ENCODE data around the gene TEPSIN. TPM values are rescaled to one million over a fixed set of nuclear protein-coding genes. Genes with fewer than 3 reads are reported as not detected.

TEPSIN gene
- total and polyA plus RNA-seq, 2 of the 8 experiments (the other 6 are each of a cell fraction or from before 2014, with no cell fraction given): 22.9 to 28.0 TPM

GRCh38 chr17:81261582-81262336 is 22.9 kb upstream of the TEPSIN start:
- H3K23me2 ChIP-seq (ENCODE audit: low read depth, low read length): no peaks in the 10 kb centered on the region
- H3K9ac ChIP-seq (replicated peaks in 1 of 4; ENCODE audit: extremely low read depth in 1 of 4, low read depth in 3 of 4, low read length in 3 of 4): no peak overlapping the region
- no peaks in the 10 kb centered on the region for H3K9me3 ChIP-seq (ENCODE audit: insufficient read depth in 2 of 2, low read depth in 1 of 2, low read length in 1 of 2)
- TF ChIP-seq RAD21 (IDR thresholded peaks at IDR 0.05 in 1 of 2, conservative IDR thresholded peaks at IDR 0.05 in 1 of 2; ENCODE audit: low read depth in 2 of 2, low read length in 2 of 2) (no peak), SP4 (IDR thresholded peaks at IDR 0.05; ENCODE audit: low read length) (no peak), FOSL1 (IDR thresholded peaks at IDR 0.05; ENCODE audit: insufficient read depth, low read depth, low read length) (no peak), CHD1 (IDR thresholded peaks at IDR 0.05; ENCODE audit: low read depth, low read length) (no peak), EP300 (IDR thresholded peaks at IDR 0.05; ENCODE audit: borderline replicate concordance in 1 of 2, low read depth in 2 of 2, low read length in 2 of 2) (no peak)
- no peaks in the 10 kb centered on the region for H3K4me1 ChIP-seq (replicated peaks in 1 of 4; ENCODE audit: control insufficient read depth in 3 of 4, insufficient read depth in 4 of 4, low read length in 3 of 4)
- no peak overlapping the region for H4K91ac ChIP-seq (replicated peaks; ENCODE audit: insufficient read length, low read length)
- no peak overlapping the region for H2BK15ac ChIP-seq (ENCODE audit: low read length)
- no peak for FAIRE-seq
- H2AK5ac ChIP-seq (ENCODE audit: low read depth, low read length): no peak overlapping the region
- ChIA-PET POLR2A (ENCODE audit: partially characterized antibody) (interaction anchor here (0.7 to 1.4 kb wide), 3 partner anchors 9 to 252 kb away, joined by 3 to 4 read pairs (median 3); no protein-coding TSS in a partner anchor), CTCF (ENCODE audit: partially characterized antibody) (interaction anchor here (0.9 to 2.2 kb wide), 8 partner anchors 9 to 276 kb away, joined by 3 to 8 read pairs (median 3); no protein-coding TSS in a partner anchor)
- H4K5ac ChIP-seq (ENCODE audit: insufficient read length, low read depth, low read length): no peak overlapping the region
- H3K79me1 ChIP-seq (ENCODE audit: low read depth, low read length): peaks cover 5% of the 10 kb centered on the region; the same call in 1 of the 2 replicates
- H2BK20ac ChIP-seq (ENCODE audit: low read length): no peak overlapping the region
- H2BK5ac ChIP-seq (ENCODE audit: low read depth, low read length): no peak overlapping the region
- H2AFZ ChIP-seq (ENCODE audit: low read length): no peak overlapping the region
- H3K56ac ChIP-seq (replicated peaks; ENCODE audit: insufficient read length, low read depth, low read length): no peak overlapping the region
- H3K36me3 ChIP-seq (ENCODE audit: control insufficient read depth in 2 of 4, insufficient read depth in 4 of 4, low read length in 3 of 4): peaks cover 0 to 7% (median 4%) of the 10 kb centered on the region in 4 experiments; a peak in 3 of 8 replicates
- no peak overlapping the region for H3K4me3 ChIP-seq (ENCODE audit: extremely low read depth in 1 of 4, insufficient read depth in 2 of 4, low read depth in 3 of 4, low read length in 4 of 4)
- H3K79me2 ChIP-seq (ENCODE audit: control insufficient read depth in 1 of 2, insufficient read depth in 2 of 2, low read length in 2 of 2): no peaks in the 10 kb centered on the region
- no peak for DNase-seq (ENCODE audit: low read depth in 1 of 2, low spot score in 2 of 2)
- no peak overlapping the region for H3K14ac ChIP-seq (ENCODE audit: insufficient read length)
- H3K4ac ChIP-seq (replicated peaks; ENCODE audit: insufficient read length, low read depth, low read length): no peak overlapping the region
- H3K27ac ChIP-seq (ENCODE audit: low read depth, low read length): no peak overlapping the region
- WGBS, 2 experiments (ENCODE audit: extremely low coverage in 1 of 2, insufficient coverage in 1 of 2, insufficient read length in 1 of 2, insufficient replicate concordance in 2 of 2, low coverage in 1 of 2, low lambda C conversion rate in 2 of 2, missing lambda C conversion rate in 1 of 2): 92% methylated on average over 33 of the region's 36 CpGs; no CpG with 5 or more reads in 1 of the 2 experiments
- H4K20me1 ChIP-seq (replicated peaks in 1 of 2; ENCODE audit: control insufficient read depth in 1 of 2, insufficient read depth in 2 of 2, low read length in 2 of 2): peaks cover 0 to 10% of the 10 kb centered on the region in 2 experiments
- no peak overlapping the region for H2BK12ac ChIP-seq (ENCODE audit: low read depth, low read length)
- H3K4me2 ChIP-seq (ENCODE audit: insufficient read depth in 1 of 2, low read depth in 2 of 2, low read length in 2 of 2): no peak overlapping the region
- H3K18ac ChIP-seq (ENCODE audit: extremely low read depth, low read length): no peak overlapping the region
- no peaks in the 10 kb centered on the region for H3K27me3 ChIP-seq (replicated peaks in 1 of 4; ENCODE audit: control insufficient read depth in 3 of 4, extremely low read depth in 1 of 4, insufficient read depth in 3 of 4, low read length in 3 of 4)
- no peak overlapping the region for H2BK120ac ChIP-seq (replicated peaks; ENCODE audit: low read depth, low read length)
- no peak overlapping the region for H4K8ac ChIP-seq (ENCODE audit: extremely low read depth, insufficient read depth, low read length)
- H3K23ac ChIP-seq (ENCODE audit: insufficient read length): no peak overlapping the region

Measured in H1 (cell line).